Measurements from ENCODE around the gene STPG1. TPM values are rescaled to one million over a fixed set of nuclear protein-coding genes. Genes with fewer than 3 reads are reported as not detected.

STPG1 gene
- total RNA-seq, 1 experiment from 2014 or later, result 14.9 TPM

GRCh38 chr1:24388331-24388885 is 25.2 kb downstream of the STPG1 start:
- no peaks in the 10 kb centered on the region for H3K79me2 ChIP-seq (ENCODE audit: low read length)
- BruUV-seq (replicated peaks), result no TSS peak
- H3K27ac ChIP-seq (ENCODE audit: low read length), result no peak overlapping the region
- CTCF ChIA-PET, result interaction anchor here (1.5 kb wide), 1 partner anchor 186 kb away, joined by 8 read pairs; no protein-coding TSS in a partner anchor
- H3K36me3 ChIP-seq (ENCODE audit: low read depth, low read length), result peaks cover 2% of the 10 kb centered on the region; the same call in 1 of the 2 replicates
- H3K4me3 ChIP-seq (ENCODE audit: low read length), result no peak overlapping the region
- TF ChIP-seq EZH2phosphoT487 (IDR thresholded peaks at IDR 0.05; ENCODE audit: borderline replicate concordance, low read length) (no peak), CTCF (conservative IDR thresholded peaks at IDR 0.05; ENCODE audit: low read depth, low read length) (no peak), EZH2 (IDR thresholded peaks at IDR 0.05; ENCODE audit: low read length, unreplicated experiment) (no peak)
- POLR2A ChIA-PET (ENCODE audit: unreplicated experiment), result no interaction called here
- peaks cover 40% of the 10 kb centered on the region for H3K4me1 ChIP-seq (ENCODE audit: insufficient read depth, low read length)
- H3K9ac ChIP-seq (ENCODE audit: low read length), result no peak overlapping the region
- H3K27me3 ChIP-seq (ENCODE audit: low read length), result no peaks in the 10 kb centered on the region
- H4K20me1 ChIP-seq (ENCODE audit: low read length), result no peaks in the 10 kb centered on the region
- no peaks in the 10 kb centered on the region for H3K9me3 ChIP-seq (ENCODE audit: low read length)
- DNase-seq, result no peak
- no peaks in the 10 kb centered on the region for H3F3A ChIP-seq (ENCODE audit: low read length, unreplicated experiment)
- intact Hi-C loops (cut with micrococcal nuclease), result no loop called here
- H2AFZ ChIP-seq (ENCODE audit: low read length), result no peak overlapping the region
- no peaks in the 10 kb centered on the region for H3K9me2 ChIP-seq (replicated peaks; ENCODE audit: low read length)
- no peak for ATAC-seq
- H3K4me2 ChIP-seq (ENCODE audit: low read length), result no peak overlapping the region

- Histone ChIP-seq H3F3A (ENCODE audit: low read length, unreplicated experiment) (no peaks in the 10 kb centered on the region), H3K79me2 (ENCODE audit: low read length) (no peaks in the 10 kb centered on the region), H3K27me3 (ENCODE audit: low read length) (no peaks in the 10 kb centered on the region), H3K9ac (ENCODE audit: low read length) (no peak overlapping the region), H3K4me2 (ENCODE audit: low read length) (no peak overlapping the region), H3K4me1 (ENCODE audit: insufficient read depth, low read length) (peaks cover 33% of the 10 kb centered on the region), H4K20me1 (ENCODE audit: low read length) (no peaks in the 10 kb centered on the region), H3K9me2 (replicated peaks; ENCODE audit: low read length) (no peaks in the 10 kb centered on the region), H3K4me3 (ENCODE audit: low read length) (no peak overlapping the region), H2AFZ (ENCODE audit: low read length) (no peak overlapping the region), H3K9me3 (ENCODE audit: low read length) (no peaks in the 10 kb centered on the region), H3K36me3 (ENCODE audit: low read depth, low read length) (peaks cover 6% of the 10 kb centered on the region), H3K27ac (ENCODE audit: low read length) (no peak overlapping the region)
- BruUV-seq (replicated peaks), result no TSS peak
- POLR2A ChIA-PET (ENCODE audit: unreplicated experiment), result no interaction called here
- no peak for TF ChIP-seq EZH2 (IDR thresholded peaks at IDR 0.05; ENCODE audit: low read length, unreplicated experiment)
- no peak for TF ChIP-seq CTCF (conservative IDR thresholded peaks at IDR 0.05; ENCODE audit: low read depth, low read length)
- TF ChIP-seq EZH2phosphoT487 (IDR thresholded peaks at IDR 0.05; ENCODE audit: borderline replicate concordance, low read length), result no peak
- CTCF ChIA-PET, result no interaction called here
- DNase-seq (no peak), ATAC-seq (no peak)
- intact Hi-C loops (cut with micrococcal nuclease), result no loop called here
Observed at GRCh38 chr1:24387636-24388175, 25.9 kb downstream of the STPG1 start.

- no peaks in the 10 kb centered on the region for H3K27me3 ChIP-seq (ENCODE audit: low read length)
- DNase-seq (no peak), ATAC-seq (no peak)
- intact Hi-C loops (cut with micrococcal nuclease), result no loop called here
- CTCF ChIA-PET, result no interaction called here
- H3K9me2 ChIP-seq (replicated peaks; ENCODE audit: low read length), result no peaks in the 10 kb centered on the region
- H3K9ac ChIP-seq (ENCODE audit: low read length), result no peak overlapping the region
- no TSS peak for BruUV-seq (replicated peaks)
- no peak overlapping the region for H2AFZ ChIP-seq (ENCODE audit: low read length)
- H3K79me2 ChIP-seq (ENCODE audit: low read length), result no peaks in the 10 kb centered on the region
- TF ChIP-seq EZH2 (IDR thresholded peaks at IDR 0.05; ENCODE audit: low read length, unreplicated experiment), result no peak
- POLR2A ChIA-PET (ENCODE audit: unreplicated experiment), result no interaction called here
- no peak overlapping the region for H3K4me3 ChIP-seq (ENCODE audit: low read length)
- no peaks in the 10 kb centered on the region for H3F3A ChIP-seq (ENCODE audit: low read length, unreplicated experiment)
- H3K27ac ChIP-seq (ENCODE audit: low read length), result no peak overlapping the region
- H3K4me1 ChIP-seq (ENCODE audit: insufficient read depth, low read length), result peaks cover 25% of the 10 kb centered on the region
- no peaks in the 10 kb centered on the region for H4K20me1 ChIP-seq (ENCODE audit: low read length)
- no peak overlapping the region for H3K4me2 ChIP-seq (ENCODE audit: low read length)
- peaks cover 6% of the 10 kb centered on the region for H3K36me3 ChIP-seq (ENCODE audit: low read depth, low read length)
- no peaks in the 10 kb centered on the region for H3K9me3 ChIP-seq (ENCODE audit: low read length)
Observed at GRCh38 chr1:24386931-24387330, 26.7 kb downstream of the STPG1 start.
